Stimulated activated memory B cell treated with anti-CD40 and anti-IgM and Interleukin-4, amounts not matched to agents 10 μg/mL and 1 μg/mL and 100 μg/mL, for 72 hours (primary cell): ENCODE results near the gene TCTA.
"Not testable (repeated sequence)": the region's sequence is repeated elsewhere in the genome, so short reads cannot be mapped to it uniquely, and the experiment has no call there.

Experiments
- ATAC-seq: fragments of 150-1000 bp; cut with Tn5 transposase; 2 replicates; pipeline ENCODE4 v1.10.0; 2021
- H3K27ac Mint-ChIP-seq: one replicate; pipeline ENCODE4 v1.8.0; 2022; ENCODE audit warnings: mild to moderate bottlenecking, mixed read lengths
- H3K27me3 Mint-ChIP-seq: one replicate; pipeline ENCODE4 v1.8.0; 2022; ENCODE audit warnings: mixed read lengths
- H3K36me3 Mint-ChIP-seq: one replicate; pipeline ENCODE4 v1.8.0; 2022; ENCODE audit warnings: mixed read lengths
- H3K4me1 Mint-ChIP-seq: one replicate; pipeline ENCODE4 v1.8.0; 2022; ENCODE audit warnings: mixed read lengths
- H3K4me3 Mint-ChIP-seq: one replicate; pipeline ENCODE4 v1.8.0; 2022; ENCODE audit warnings: mild to moderate bottlenecking, moderate library complexity, mixed read lengths
- H3K9me3 Mint-ChIP-seq: one replicate; pipeline ENCODE4 v1.8.0; 2022; ENCODE audit warnings: mixed read lengths

The TCTA gene

GRCh38 chr3:49411968-49412631 is at the start of gene TCTA, which contains the start of gene RHOA:
Gene TCTA, plus strand, starts transcription at chr3:49412423. Its CDS starts 4 bp downstream, at chr3:49412427.
Gene RHOA, minus strand, starts transcription at chr3:49411976. Its CDS starts 36,387 bp downstream, at chr3:49375589.
- Mint-ChIP-seq H3K36me3 (peaks cover 25% of the 10 kb centered on the region), H3K9me3 (no peaks in the 10 kb centered on the region), H3K4me1 (peaks cover 75% of the 10 kb centered on the region), H3K27me3 (no peaks in the 10 kb centered on the region), H3K27ac (peak within 1 kb of the TSS; percentile 81), H3K4me3 (peak within 1 kb of the TSS; percentile 78)
- peak; percentile 92 for ATAC-seq

- Mint-ChIP-seq H3K4me1 (peaks cover 11% of the 10 kb centered on the region), H3K27ac (peak overlapping the region; percentile 17), H3K36me3 (peaks cover 52% of the 10 kb centered on the region), H3K27me3 (no peaks in the 10 kb centered on the region), H3K4me3 (no peak overlapping the region), H3K9me3 (no peaks in the 10 kb centered on the region)
- ATAC-seq: no peak
Measured at GRCh38 chr3:49362561-49362960, 49.7 kb upstream of the TCTA start.

GRCh38 chr3:49370585-49371290 is 41.5 kb upstream of the TCTA start:
- H3K27me3 Mint-ChIP-seq: no peaks in the 10 kb centered on the region
- no peaks in the 10 kb centered on the region for H3K9me3 Mint-ChIP-seq
- H3K27ac Mint-ChIP-seq: peak overlapping the region; percentile 10
- peaks cover 25% of the 10 kb centered on the region for H3K4me1 Mint-ChIP-seq
- H3K36me3 Mint-ChIP-seq: peaks cover 62% of the 10 kb centered on the region
- ATAC-seq: no peak
- no peak overlapping the region for H3K4me3 Mint-ChIP-seq

GRCh38 chr3:49371946-49372345 is 40.3 kb upstream of the TCTA start:
- no peak for ATAC-seq
- Mint-ChIP-seq H3K4me1 (peaks cover 29% of the 10 kb centered on the region), H3K36me3 (peaks cover 52% of the 10 kb centered on the region), H3K27ac (peak overlapping the region; percentile 32), H3K9me3 (peaks cover under 1% of the 10 kb centered on the region), H3K4me3 (no peak overlapping the region), H3K27me3 (no peaks in the 10 kb centered on the region)

GRCh38 chr3:49377483-49377882 is 34.7 kb upstream of the TCTA start:
- peaks cover 9% of the 10 kb centered on the region for H3K9me3 Mint-ChIP-seq
- ATAC-seq: peak; percentile 72
- peak overlapping the region; percentile 25 for H3K4me3 Mint-ChIP-seq
- H3K27ac Mint-ChIP-seq: peak overlapping the region; percentile 79
- H3K36me3 Mint-ChIP-seq: peaks cover 53% of the 10 kb centered on the region
- H3K27me3 Mint-ChIP-seq: no peaks in the 10 kb centered on the region
- H3K4me1 Mint-ChIP-seq: peaks cover 48% of the 10 kb centered on the region

- H3K4me1 Mint-ChIP-seq: peaks cover 50% of the 10 kb centered on the region
- H3K36me3 Mint-ChIP-seq: peaks cover 45% of the 10 kb centered on the region
- no peak for ATAC-seq
- H3K27ac Mint-ChIP-seq: peak overlapping the region; percentile 69
- H3K27me3 Mint-ChIP-seq: no peaks in the 10 kb centered on the region
- H3K9me3 Mint-ChIP-seq: peaks cover 9% of the 10 kb centered on the region
- H3K4me3 Mint-ChIP-seq: no peak overlapping the region
Measured at GRCh38 chr3:49378249-49378895, 33.9 kb upstream of the TCTA start.

GRCh38 chr3:49383387-49383786 is 28.8 kb upstream of the TCTA start:
- no peak overlapping the region for H3K4me3 Mint-ChIP-seq
- H3K27ac Mint-ChIP-seq: no peak overlapping the region
- peaks cover 66% of the 10 kb centered on the region for H3K4me1 Mint-ChIP-seq

GRCh38 chr3:49385617-49386016 is 26.6 kb upstream of the TCTA start:
- H3K4me3 Mint-ChIP-seq: peak overlapping the region; percentile 62
- no peaks in the 10 kb centered on the region for H3K9me3 Mint-ChIP-seq
- ATAC-seq: no peak
- peak overlapping the region; percentile 62 for H3K27ac Mint-ChIP-seq
- H3K4me1 Mint-ChIP-seq: peaks cover 58% of the 10 kb centered on the region
- no peaks in the 10 kb centered on the region for H3K27me3 Mint-ChIP-seq
- peaks cover 16% of the 10 kb centered on the region for H3K36me3 Mint-ChIP-seq

More at GRCh38 chr3:49383387-49383786, 28.8 kb upstream of the TCTA start:
- Mint-ChIP-seq H3K36me3 (peaks cover 29% of the 10 kb centered on the region), H3K27me3 (no peaks in the 10 kb centered on the region), H3K9me3 (peaks cover 2% of the 10 kb centered on the region)
- no peak for ATAC-seq

GRCh38 chr3:49386056-49386756 is 26.0 kb upstream of the TCTA start:
- peak overlapping the region; percentile 62 for H3K27ac Mint-ChIP-seq
- H3K4me1 Mint-ChIP-seq: peaks cover 58% of the 10 kb centered on the region
- no peak for ATAC-seq
- peaks cover 16% of the 10 kb centered on the region for H3K36me3 Mint-ChIP-seq
- no peaks in the 10 kb centered on the region for H3K9me3 Mint-ChIP-seq
- H3K27me3 Mint-ChIP-seq: no peaks in the 10 kb centered on the region
- peak overlapping the region; percentile 62 for H3K4me3 Mint-ChIP-seq

GRCh38 chr3:49387721-49388120 is 24.5 kb upstream of the TCTA start:
- Mint-ChIP-seq H3K36me3 (peaks cover 16% of the 10 kb centered on the region), H3K27ac (peak overlapping the region; percentile 17), H3K4me3 (no peak overlapping the region), H3K27me3 (no peaks in the 10 kb centered on the region), H3K4me1 (peaks cover 58% of the 10 kb centered on the region), H3K9me3 (no peaks in the 10 kb centered on the region)
- no peak for ATAC-seq

GRCh38 chr3:49388289-49388820 is 23.9 kb upstream of the TCTA start:
- H3K4me3 Mint-ChIP-seq: no peak overlapping the region
- H3K4me1 Mint-ChIP-seq: peaks cover 58% of the 10 kb centered on the region
- ATAC-seq: no peak
- peaks cover 16% of the 10 kb centered on the region for H3K36me3 Mint-ChIP-seq
- H3K9me3 Mint-ChIP-seq: no peaks in the 10 kb centered on the region
- peak overlapping the region; percentile 17 for H3K27ac Mint-ChIP-seq
- H3K27me3 Mint-ChIP-seq: no peaks in the 10 kb centered on the region

- Mint-ChIP-seq H3K27me3 (no peaks in the 10 kb centered on the region), H3K4me3 (no peak overlapping the region), H3K36me3 (peaks cover 17% of the 10 kb centered on the region), H3K9me3 (no peaks in the 10 kb centered on the region), H3K4me1 (peaks cover 54% of the 10 kb centered on the region), H3K27ac (no peak overlapping the region)
- ATAC-seq: no peak
Measured at GRCh38 chr3:49389297-49389696, 22.9 kb upstream of the TCTA start.

- H3K4me1 Mint-ChIP-seq: peaks cover 61% of the 10 kb centered on the region
Measured at GRCh38 chr3:49391310-49391709, 20.9 kb upstream of the TCTA start.

GRCh38 chr3:49397470-49397869 is 14.8 kb upstream of the TCTA start:
- H3K9me3 Mint-ChIP-seq: no peaks in the 10 kb centered on the region
- H3K4me1 Mint-ChIP-seq: peaks cover 83% of the 10 kb centered on the region
- peak overlapping the region; percentile 18 for H3K4me3 Mint-ChIP-seq
- H3K27ac Mint-ChIP-seq: peak overlapping the region; percentile 10
- peaks cover 48% of the 10 kb centered on the region for H3K36me3 Mint-ChIP-seq
- no peaks in the 10 kb centered on the region for H3K27me3 Mint-ChIP-seq
- ATAC-seq: peak; percentile 64

More at GRCh38 chr3:49391310-49391709, 20.9 kb upstream of the TCTA start:
- peaks cover 38% of the 10 kb centered on the region for H3K36me3 Mint-ChIP-seq
- H3K4me3 Mint-ChIP-seq, H3K27me3 Mint-ChIP-seq, ATAC-seq, H3K9me3 Mint-ChIP-seq, H3K27ac Mint-ChIP-seq: not testable (repeated sequence)

GRCh38 chr3:49399461-49399860 is 12.8 kb upstream of the TCTA start:
- H3K36me3 Mint-ChIP-seq: peaks cover 44% of the 10 kb centered on the region
- H3K27me3 Mint-ChIP-seq: no peaks in the 10 kb centered on the region
- no peaks in the 10 kb centered on the region for H3K9me3 Mint-ChIP-seq
- H3K4me3 Mint-ChIP-seq: no peak overlapping the region
- H3K4me1 Mint-ChIP-seq: peaks cover 68% of the 10 kb centered on the region
- peak overlapping the region; percentile 78 for H3K27ac Mint-ChIP-seq
- no peak for ATAC-seq
